SK-N-SH (cell line): ENCODE results near the gene APOC3. TPM values are rescaled to one million over a fixed set of nuclear protein-coding genes. Genes with fewer than 3 reads are reported as not detected.

Experiments
- CTCF ChIA-PET: fragments of 300-600, 350-600 bp; formaldehyde crosslinking; extraction: SDS; loops from one replicate; lab custom pipeline; 2021; lab: Yijun Ruan, JAX
- POLR2A ChIA-PET: fragments of 350-600 bp; sonication (Branson Sonifier 250); formaldehyde crosslinking; extraction: SDS; loops from one replicate; lab custom pipeline; 2020; ENCODE audit warnings: antibody characterized with exemption, inconsistent platforms; lab: Yijun Ruan, JAX
- DNase-seq: peaks from one replicate; pipeline ENCODE4 v3.0.0; 2012
- H2AFZ ChIP-seq: fragments of 200-600 bp; sonication (generic); 2 replicates; pipeline ENCODE4 v1.8.1; 2016; ENCODE audit warnings: antibody characterized with exemption, mild to moderate bottlenecking, low read depth
- H3F3A ChIP-seq: fragments of 200-600 bp; sonication (generic); replicated peaks from 2 replicates; pipeline ENCODE3; 2016; ENCODE audit warnings: antibody characterized with exemption, mild to moderate bottlenecking; ENCODE audit not compliant: insufficient read depth
- H3K27ac ChIP-seq, 2 experiments: fragments of 200-500 bp in 1 of 2; fragments of 200-600 bp in 1 of 2; sonication (Bioruptor generic) in 1 of 2; sonication (generic), shearing (Covaris generic) in 1 of 2; 2 replicates each; pipeline versions ENCODE4 v1.5.1 to v1.6.1; 2014 to 2016; ENCODE audit warnings: low read depth in 2 of 2, inconsistent platforms in 1 of 2, low read length in 1 of 2, mild to moderate bottlenecking in 1 of 2, mixed read lengths in 1 of 2
- H3K27me3 ChIP-seq: fragments of 200-600 bp; sonication (generic), shearing (Covaris generic); 2 replicates; pipeline ENCODE4 v1.6.1; 2016; ENCODE audit warnings: mixed run types; ENCODE audit not compliant: insufficient read depth
- H3K36me3 ChIP-seq, 2 experiments: fragments of 200-500 bp in 1 of 2; fragments of 200-600 bp in 1 of 2; sonication (Bioruptor generic) in 1 of 2; sonication (generic) in 1 of 2; replicated peaks in 1 of 2; 2 replicates each; pipeline versions ENCODE3 to v1.5.1; 2014 to 2016; ENCODE audit warnings: low read length in 1 of 2, mild to moderate bottlenecking in 1 of 2; ENCODE audit not compliant: insufficient read depth in 2 of 2, control insufficient read depth in 1 of 2
- H3K4me1 ChIP-seq, 2 experiments: fragments of 200-500 bp in 1 of 2; fragments of 200-600 bp in 1 of 2; sonication (Bioruptor generic) in 1 of 2; sonication (generic), shearing (Covaris generic) in 1 of 2; 2 replicates each; pipeline versions ENCODE4 v1.5.1 to v1.6.1; 2014 to 2016; ENCODE audit warnings: low read depth in 1 of 2, low read length in 1 of 2, mixed run types in 1 of 2; ENCODE audit not compliant: insufficient read depth in 2 of 2, control insufficient read depth in 1 of 2
- H3K4me2 ChIP-seq: fragments of 200-600 bp; sonication (generic), shearing (Covaris generic); 2 replicates; pipeline ENCODE4 v1.6.1; 2017; ENCODE audit warnings: mixed run types
- H3K4me3 ChIP-seq, 2 experiments: fragments of 200-500 bp in 1 of 2; fragments of 200-600 bp in 1 of 2; sonication (Bioruptor generic) in 1 of 2; sonication (generic), shearing (Covaris generic) in 1 of 2; 2 replicates each; pipeline versions ENCODE4 v1.5.1 to v1.8.1; 2014 to 2016; ENCODE audit warnings: low read depth in 2 of 2, inconsistent platforms in 1 of 2, low read length in 1 of 2, mild to moderate bottlenecking in 1 of 2, mixed read lengths in 1 of 2, moderate library complexity in 1 of 2
- H3K79me2 ChIP-seq: fragments of 200-600 bp; sonication (generic); 2 replicates; pipeline ENCODE4 v1.8.1; 2017; ENCODE audit warnings: mild to moderate bottlenecking; ENCODE audit not compliant: insufficient read depth
- H3K9ac ChIP-seq: fragments of 200-600 bp; sonication (generic); 2 replicates; pipeline ENCODE4 v1.6.1; 2017; ENCODE audit warnings: mixed run types
- H3K9me2 ChIP-seq: fragments of 200-600 bp; sonication (generic); 2 replicates; pipeline ENCODE4 v1.6.1; 2017; ENCODE audit warnings: mixed run types
- H3K9me3 ChIP-seq: fragments of 200-600 bp; sonication (generic); 2 replicates; pipeline ENCODE4 v1.6.1; 2017; ENCODE audit warnings: mixed run types, mild to moderate bottlenecking, moderate library complexity
- H4K20me1 ChIP-seq: fragments of 200-600 bp; sonication (generic); 2 replicates; pipeline ENCODE4 v1.6.1; 2017; ENCODE audit warnings: mild to moderate bottlenecking, mixed run types; ENCODE audit not compliant: insufficient read depth
- CHD2 ChIP-seq: fragments of 150-350 bp; IDR thresholded peaks from 2 replicates; pipeline ENCODE4 v1.6.1; 2018; ENCODE audit warnings: low read length; ENCODE audit not compliant: partially characterized antibody
- ELF1 ChIP-seq: IDR thresholded peaks from 2 replicates; pipeline ENCODE4 v1.4.0; 2012
- EP300 ChIP-seq, 2 experiments: IDR thresholded peaks; 2 replicates each; pipeline versions ENCODE4 v1.4.0 to v1.6.1; 2012; ENCODE audit warnings: borderline replicate concordance in 1 of 2, low read depth in 1 of 2, low read length in 1 of 2
- EZH2phosphoT487 ChIP-seq: fragments of 200-600 bp; sonication (generic); IDR thresholded peaks from 2 replicates; pipeline ENCODE4 v1.6.1; 2017; ENCODE audit warnings: low read depth, mixed run types, mild to moderate bottlenecking, antibody characterized with exemption, moderate library complexity, borderline replicate concordance
- FOXJ3 ChIP-seq: sonication (generic); formaldehyde crosslinking; IDR thresholded peaks from 2 replicates; pipeline ENCODE4 v1.5.1; 2020; ENCODE audit warnings: mild to moderate bottlenecking, missing genetic modification reagents
- FOXM1 ChIP-seq: IDR thresholded peaks from 2 replicates; pipeline ENCODE4 v1.4.0; 2012; ENCODE audit warnings: low read depth, mild to moderate bottlenecking
- GABPA ChIP-seq: IDR thresholded peaks from 2 replicates; pipeline ENCODE4 v1.4.0; 2012; ENCODE audit warnings: low read depth, mild to moderate bottlenecking
- MXI1 ChIP-seq: IDR thresholded peaks from 2 replicates; pipeline ENCODE4 v1.6.1; 2012; ENCODE audit warnings: mild to moderate bottlenecking, low read depth, low read length, improper control_type of control experiment
- RAD21 ChIP-seq: IDR thresholded peaks from 2 replicates; pipeline ENCODE4 v1.6.1; 2012; ENCODE audit warnings: mild to moderate bottlenecking, low read length
- RFX5 ChIP-seq: IDR thresholded peaks from 2 replicates; pipeline ENCODE4 v1.6.1; 2012; ENCODE audit warnings: mild to moderate bottlenecking, improper control_type of control experiment, low read length
- RXRA ChIP-seq: IDR thresholded peaks from 2 replicates; pipeline ENCODE4 v1.4.0; 2012; ENCODE audit warnings: low read depth, mild to moderate bottlenecking, borderline replicate concordance
- SIN3A ChIP-seq: IDR thresholded peaks from 2 replicates; pipeline ENCODE4 v1.6.1; 2012; ENCODE audit warnings: low read depth, mild to moderate bottlenecking, low read length, moderate library complexity, borderline replicate concordance
- SMC3 ChIP-seq: IDR thresholded peaks from 2 replicates; pipeline ENCODE4 v1.6.1; 2012; ENCODE audit warnings: low read depth, low read length, improper control_type of control experiment
- TEAD4 ChIP-seq: IDR thresholded peaks from 2 replicates; pipeline ENCODE4 v1.4.0; 2012; ENCODE audit warnings: mild to moderate bottlenecking, borderline replicate concordance; ENCODE audit not compliant: insufficient read depth
- YY1 ChIP-seq: IDR thresholded peaks from 2 replicates; pipeline ENCODE4 v1.4.0; 2012; ENCODE audit warnings: low read depth, mild to moderate bottlenecking
- WGBS: methylation state at CpG from one replicate; pipeline ENCODE4 v1.1.6; 2017; ENCODE audit warnings: low lambda C conversion rate; 5-methylcytosine and 5-hydroxymethylcytosine counted together
- polyA plus RNA-seq, 3 experiments: library from polyadenylated mRNA; depleted of rRNA; stranded (reverse); fragments of >200 nt; gene quantifications; 2 replicates each; pipeline ENCODE4 v1.2.3, GENCODE V29; 2012
- TF ChIP-seq, protein P1 (sequence below): IDR thresholded peaks from 2 replicates; pipeline ENCODE4; 2012
- TF ChIP-seq, protein P2 (sequence below): IDR thresholded peaks from 2 replicates; pipeline ENCODE4 v1.4.0; 2012; ENCODE audit warnings: low read depth
- TF ChIP-seq, protein P3 (sequence below): IDR thresholded peaks from 2 replicates; pipeline ENCODE4 v1.4.0; 2012; ENCODE audit warnings: low read depth, borderline replicate concordance
- TF ChIP-seq, protein P4 (sequence below): fragments of 150-350 bp; IDR thresholded peaks from 2 replicates; pipeline ENCODE4 v1.6.1; 2017; ENCODE audit warnings: antibody characterized with exemption, low read length, low read depth, borderline replicate concordance

The APOC3 gene
- polyA plus RNA-seq, 1 of the 3 experiments (the other 2 are of a cell fraction), result not detected

DNA sequence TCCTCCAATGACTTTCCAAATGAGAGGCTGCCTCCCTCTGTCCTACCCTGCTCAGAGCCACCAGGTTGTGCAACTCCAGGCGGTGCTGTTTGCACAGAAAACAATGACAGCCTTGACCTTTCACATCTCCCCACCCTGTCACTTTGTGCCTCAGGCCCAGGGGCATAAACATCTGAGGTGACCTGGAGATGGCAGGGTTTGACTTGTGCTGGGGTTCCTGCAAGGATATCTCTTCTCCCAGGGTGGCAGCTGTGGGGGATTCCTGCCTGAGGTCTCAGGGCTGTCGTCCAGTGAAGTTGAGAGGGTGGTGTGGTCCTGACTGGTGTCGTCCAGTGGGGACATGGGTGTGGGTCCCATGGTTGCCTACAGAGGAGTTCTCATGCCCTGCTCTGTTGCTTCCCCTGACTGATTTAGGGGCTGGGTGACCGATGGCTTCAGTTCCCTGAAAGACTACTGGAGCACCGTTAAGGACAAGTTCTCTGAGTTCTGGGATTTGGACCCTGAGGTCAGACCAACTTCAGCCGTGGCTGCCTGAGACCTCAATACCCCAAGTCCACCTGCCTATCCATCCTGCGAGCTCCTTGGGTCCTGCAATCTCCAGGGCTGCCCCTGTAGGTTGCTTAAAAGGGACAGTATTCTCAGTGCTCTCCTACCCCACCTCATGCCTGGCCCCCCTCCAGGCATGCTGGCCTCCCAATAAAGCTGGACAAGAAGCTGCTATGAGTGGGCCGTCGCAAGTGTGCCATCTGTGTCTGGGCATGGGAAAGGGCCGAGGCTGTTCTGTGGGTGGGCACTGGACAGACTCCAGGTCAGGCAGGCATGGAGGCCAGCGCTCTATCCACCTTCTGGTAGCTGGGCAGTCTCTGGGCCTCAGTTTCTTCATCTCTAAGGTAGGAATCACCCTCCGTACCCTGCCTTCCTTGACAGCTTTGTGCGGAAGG is 2.9 kb downstream of the APOC3 start (continued):
- TF ChIP-seq, protein P1, sequence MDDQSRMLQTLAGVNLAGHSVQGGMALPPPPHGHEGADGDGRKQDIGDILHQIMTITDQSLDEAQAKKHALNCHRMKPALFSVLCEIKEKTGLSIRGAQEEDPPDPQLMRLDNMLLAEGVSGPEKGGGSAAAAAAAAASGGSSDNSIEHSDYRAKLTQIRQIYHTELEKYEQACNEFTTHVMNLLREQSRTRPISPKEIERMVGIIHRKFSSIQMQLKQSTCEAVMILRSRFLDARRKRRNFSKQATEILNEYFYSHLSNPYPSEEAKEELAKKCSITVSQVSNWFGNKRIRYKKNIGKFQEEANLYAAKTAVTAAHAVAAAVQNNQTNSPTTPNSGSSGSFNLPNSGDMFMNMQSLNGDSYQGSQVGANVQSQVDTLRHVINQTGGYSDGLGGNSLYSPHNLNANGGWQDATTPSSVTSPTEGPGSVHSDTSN, result no peak
- TF ChIP-seq, protein P2, sequence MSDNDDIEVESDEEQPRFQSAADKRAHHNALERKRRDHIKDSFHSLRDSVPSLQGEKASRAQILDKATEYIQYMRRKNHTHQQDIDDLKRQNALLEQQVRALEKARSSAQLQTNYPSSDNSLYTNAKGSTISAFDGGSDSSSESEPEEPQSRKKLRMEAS, result no peak
- TF ChIP-seq SIN3A (no peak), YY1 (no peak), ELF1 (no peak), SMC3 (no peak), TEAD4 (no peak)

DNA sequence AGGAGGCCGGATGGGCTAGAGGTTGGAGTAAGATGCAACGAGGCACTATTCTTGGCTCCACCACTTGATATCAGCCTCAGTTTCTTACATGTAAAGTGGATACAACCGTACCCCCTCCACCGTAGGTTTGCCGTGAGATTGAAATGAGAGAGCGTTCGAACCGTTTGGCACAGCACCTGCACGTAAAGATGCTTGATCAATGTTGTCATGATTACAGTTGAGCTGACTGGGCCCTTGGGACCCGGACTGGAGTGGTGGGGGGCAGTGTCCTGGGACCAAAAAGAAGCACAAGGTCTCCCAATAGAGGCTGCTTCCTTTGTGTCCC is 3.7 kb downstream of the APOC3 start:
- H3K36me3 ChIP-seq, result no peaks in the 10 kb centered on the region
- H4K20me1 ChIP-seq, result no peaks in the 10 kb centered on the region
- H3K9ac ChIP-seq, result no peak overlapping the region
- TF ChIP-seq EZH2phosphoT487, result no peak
- TF ChIP-seq, protein P3, sequence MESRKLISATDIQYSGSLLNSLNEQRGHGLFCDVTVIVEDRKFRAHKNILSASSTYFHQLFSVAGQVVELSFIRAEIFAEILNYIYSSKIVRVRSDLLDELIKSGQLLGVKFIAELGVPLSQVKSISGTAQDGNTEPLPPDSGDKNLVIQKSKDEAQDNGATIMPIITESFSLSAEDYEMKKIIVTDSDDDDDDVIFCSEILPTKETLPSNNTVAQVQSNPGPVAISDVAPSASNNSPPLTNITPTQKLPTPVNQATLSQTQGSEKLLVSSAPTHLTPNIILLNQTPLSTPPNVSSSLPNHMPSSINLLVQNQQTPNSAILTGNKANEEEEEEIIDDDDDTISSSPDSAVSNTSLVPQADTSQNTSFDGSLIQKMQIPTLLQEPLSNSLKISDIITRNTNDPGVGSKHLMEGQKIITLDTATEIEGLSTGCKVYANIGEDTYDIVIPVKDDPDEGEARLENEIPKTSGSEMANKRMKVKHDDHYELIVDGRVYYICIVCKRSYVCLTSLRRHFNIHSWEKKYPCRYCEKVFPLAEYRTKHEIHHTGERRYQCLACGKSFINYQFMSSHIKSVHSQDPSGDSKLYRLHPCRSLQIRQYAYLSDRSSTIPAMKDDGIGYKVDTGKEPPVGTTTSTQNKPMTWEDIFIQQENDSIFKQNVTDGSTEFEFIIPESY, result no peak
- TF ChIP-seq SIN3A, result no peak
- no peak for TF ChIP-seq CHD2
- no peak for TF ChIP-seq ELF1
- TF ChIP-seq, protein P1, result no peak
- TF ChIP-seq RAD21, result no peak
- no peak for TF ChIP-seq TEAD4
- TF ChIP-seq RXRA, result no peak
- TF ChIP-seq SMC3, result no peak
- no peak for TF ChIP-seq FOXJ3 (CRISPR knock-in tag)
- no peak for TF ChIP-seq FOXM1
- TF ChIP-seq EP300 (IDR thresholded peaks at IDR 0.05; ENCODE audit: borderline replicate concordance in 1 of 2, low read depth in 1 of 2, low read length in 1 of 2), result no peak
- TF ChIP-seq RFX5, result no peak
- TF ChIP-seq, protein P4, sequence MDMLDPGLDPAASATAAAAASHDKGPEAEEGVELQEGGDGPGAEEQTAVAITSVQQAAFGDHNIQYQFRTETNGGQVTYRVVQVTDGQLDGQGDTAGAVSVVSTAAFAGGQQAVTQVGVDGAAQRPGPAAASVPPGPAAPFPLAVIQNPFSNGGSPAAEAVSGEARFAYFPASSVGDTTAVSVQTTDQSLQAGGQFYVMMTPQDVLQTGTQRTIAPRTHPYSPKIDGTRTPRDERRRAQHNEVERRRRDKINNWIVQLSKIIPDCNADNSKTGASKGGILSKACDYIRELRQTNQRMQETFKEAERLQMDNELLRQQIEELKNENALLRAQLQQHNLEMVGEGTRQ, result no peak
- TF ChIP-seq, protein P2, result no peak
- TF ChIP-seq GABPA, result no peak
- no peak for TF ChIP-seq MXI1
- peaks cover 0 to 27% of the 10 kb centered on the region in 2 experiments; a peak in 1 of 4 replicates for H3K4me1 ChIP-seq
- 87% methylated on average over 10 of the region's 10 CpGs for WGBS
- no peak overlapping the region for H2AFZ ChIP-seq
- H3K4me2 ChIP-seq, result no peak overlapping the region
- no peaks in the 10 kb centered on the region for H3K79me2 ChIP-seq
- POLR2A ChIA-PET, result no interaction called here
- no peak overlapping the region for H3K4me3 ChIP-seq
- CTCF ChIA-PET, result interaction anchor here (1.5 to 2.0 kb wide), 3 partner anchors 12 to 273 kb away, joined by 4 to 11 read pairs (median 6); partner anchors contain the start of gene APOA5
- DNase-seq, result no peak
- no peaks in the 10 kb centered on the region for H3F3A ChIP-seq
- no peaks in the 10 kb centered on the region for H3K9me3 ChIP-seq
- H3K9me2 ChIP-seq, result no peaks in the 10 kb centered on the region
- no peak overlapping the region for H3K27ac ChIP-seq
- H3K27me3 ChIP-seq, result no peaks in the 10 kb centered on the region
